DMS 273 (cell line): ENCODE measurements around the gene BAHCC1.
"Not testable (repeated sequence)": the region's sequence is repeated elsewhere in the genome, so short reads cannot be mapped to it uniquely, and the experiment has no call there.

ENCODE experiments used
- DNase-seq: peaks from one replicate; lab custom pipeline; 2025; ENCODE audit not compliant: unreplicated experiment; lab: John Stamatoyannopoulos, UW

Gene BAHCC1

GRCh38 chr17:81425716-81426392 is 30.6 kb downstream of the BAHCC1 start:
- not testable (repeated sequence) for DNase-seq

GRCh38 chr17:81426393-81427172 is 31.3 kb downstream of the BAHCC1 start:
- no peak for DNase-seq

- DNase-seq: peak; percentile 91
These were observed 32.2 kb downstream of the BAHCC1 start for GRCh38 chr17:81427173-81428120.

- peak; percentile 84 for DNase-seq
These were observed 32.9 kb downstream of the BAHCC1 start for GRCh38 chr17:81428121-81428515.

GRCh38 chr17:81428516-81428915 is 33.3 kb downstream of the BAHCC1 start:
- DNase-seq: no peak

- peak; percentile 95 for DNase-seq
These were observed 33.9 kb downstream of the BAHCC1 start for GRCh38 chr17:81428948-81429774.

GRCh38 chr17:81429821-81430551 is 34.7 kb downstream of the BAHCC1 start:
- peak; percentile 93 for DNase-seq

GRCh38 chr17:81431545-81432482 is 36.6 kb downstream of the BAHCC1 start:
- peak; percentile 59 for DNase-seq

- peak; percentile 98 for DNase-seq
These were observed 37.7 kb downstream of the BAHCC1 start for GRCh38 chr17:81432941-81433340.

- no peak for DNase-seq
These were observed 38.4 kb downstream of the BAHCC1 start for GRCh38 chr17:81433656-81434055.

- no peak for DNase-seq
These were observed 38.8 kb downstream of the BAHCC1 start for GRCh38 chr17:81434072-81434471.

GRCh38 chr17:81434681-81435417 is 39.6 kb downstream of the BAHCC1 start:
- no peak for DNase-seq

GRCh38 chr17:81435652-81436293 is 40.5 kb downstream of the BAHCC1 start:
- peak; percentile 39 for DNase-seq

GRCh38 chr17:81436294-81436849 is 41.1 kb downstream of the BAHCC1 start:
- peak; percentile 70 for DNase-seq

- DNase-seq: no peak
These were observed 42.0 kb downstream of the BAHCC1 start for GRCh38 chr17:81437191-81437651.

GRCh38 chr17:81438007-81438659 is 42.9 kb downstream of the BAHCC1 start:
- DNase-seq: no peak

- DNase-seq: no peak
These were observed 43.4 kb downstream of the BAHCC1 start for GRCh38 chr17:81438688-81439087.
